Endodermal cell (in vitro differentiated cells): ENCODE data around the gene CAPZB. TPM values are rescaled to one million over a fixed set of nuclear protein-coding genes. Genes with fewer than 3 reads are reported as not detected.
A peak's percentile ranks its signal among the peaks of the same experiment; 100 is the strongest.

Experiments
- DNase-seq: peaks from one replicate; pipeline ENCODE4 v3.0.0-alpha.2; 2017
- H3K27ac ChIP-seq: 2 replicates; pipeline ENCODE4 v1.5.1; 2013; ENCODE audit warnings: mild to moderate bottlenecking, low read depth, low read length, moderate library complexity
- H3K27me3 ChIP-seq: 2 replicates; pipeline ENCODE4 v1.6.1; 2013; ENCODE audit warnings: mild to moderate bottlenecking, low read length, moderate library complexity; ENCODE audit not compliant: insufficient read depth, control insufficient read depth, poor library complexity, severe bottlenecking
- H3K36me3 ChIP-seq: 2 replicates; pipeline ENCODE4 v1.7.0; 2013; ENCODE audit warnings: mild to moderate bottlenecking, low read length, moderate library complexity; ENCODE audit not compliant: control insufficient read depth, insufficient read depth
- H3K4me1 ChIP-seq: one replicate; pipeline ENCODE4 v1.7.0; 2013; ENCODE audit warnings: low read length; ENCODE audit not compliant: control insufficient read depth, insufficient read depth
- H3K4me3 ChIP-seq: 2 replicates; pipeline ENCODE4 v1.5.1; 2013; ENCODE audit warnings: mild to moderate bottlenecking, low read length, moderate library complexity
- H3K9ac ChIP-seq: 2 replicates; pipeline ENCODE4 v1.6.1; 2013; ENCODE audit warnings: mild to moderate bottlenecking, low read length, moderate library complexity; ENCODE audit not compliant: poor library complexity, severe bottlenecking; ENCODE audit errors: extremely low read depth
- H3K9me3 ChIP-seq: 2 replicates; pipeline ENCODE4 v1.6.1; 2013; ENCODE audit warnings: mild to moderate bottlenecking, low read length, moderate library complexity; ENCODE audit not compliant: control insufficient read depth
- H3K27ac Mint-ChIP-seq: 2 replicates; pipeline ENCODE4 v1.8.0; 2020; ENCODE audit warnings: mixed read lengths
- H3K27me3 Mint-ChIP-seq: 2 replicates; pipeline ENCODE4 v1.8.0; 2021; ENCODE audit warnings: mild to moderate bottlenecking, mixed read lengths; ENCODE audit not compliant: insufficient read depth
- H3K36me3 Mint-ChIP-seq: 2 replicates; pipeline ENCODE4 v1.8.0; 2020; ENCODE audit warnings: low read depth, mixed read lengths
- H3K4me1 Mint-ChIP-seq: 2 replicates; pipeline ENCODE4 v1.8.0; 2020; ENCODE audit warnings: mixed read lengths
- H3K4me3 Mint-ChIP-seq: 2 replicates; pipeline ENCODE4 v1.8.0; 2020; ENCODE audit warnings: mild to moderate bottlenecking, moderate library complexity, mixed read lengths
- H3K9me3 Mint-ChIP-seq: 2 replicates; pipeline ENCODE4 v1.8.0; 2020; ENCODE audit warnings: mild to moderate bottlenecking, mixed read lengths
- CTCF ChIP-seq: fragments of 200-600 bp; sonication (generic); conservative IDR thresholded peaks from 2 replicates; pipeline ENCODE4 v1.5.0; 2021; ENCODE audit warnings: antibody characterized with exemption, mild to moderate bottlenecking
- WGBS, 2 experiments: methylation state at CpG; one replicate each; pipeline versions ENCODE4 v1.1.5 to v1.1.7; 2013; ENCODE audit warnings: missing lambda C conversion rate in 2 of 2, mixed read lengths in 1 of 2; ENCODE audit not compliant: insufficient coverage in 1 of 2, insufficient read length in 1 of 2; 5-methylcytosine and 5-hydroxymethylcytosine counted together
- total RNA-seq, 2 donors: library from RNA; stranded (reverse); fragmentation: NEBNext Ultra II Directional in 1 of 2; extraction: Animal tissue kit (Norgen Biotek cat#: 25700) in 1 of 2; gene quantifications; 2 replicates in 1 of 2; 3 replicates in 1 of 2; pipeline ENCODE4 v1.2.1, GENCODE V29; 2021

Gene CAPZB
- total RNA-seq, 2 donors from 2014 or later = 334 to 362 TPM

- H3K9ac ChIP-seq = peak overlapping the region; percentile 42
- peaks cover 15% of the 10 kb centered on the region for H3K4me1 ChIP-seq
- no peak overlapping the region for H3K27ac ChIP-seq
- Mint-ChIP-seq H3K36me3 (peaks cover 12% of the 10 kb centered on the region), H3K4me1 (peaks cover 51% of the 10 kb centered on the region), H3K27me3 (no peaks in the 10 kb centered on the region), H3K27ac (peak overlapping the region; percentile 22), H3K9me3 (no peaks in the 10 kb centered on the region), H3K4me3 (no peak overlapping the region)
- peaks cover 24% of the 10 kb centered on the region for H3K36me3 ChIP-seq
- TF ChIP-seq CTCF = no peak
- no peaks in the 10 kb centered on the region for H3K9me3 ChIP-seq
- WGBS, 2 experiments = 88 to 91% methylated on average over 16 to 18 of the region's 18 CpGs
- DNase-seq = no peak
- no peak overlapping the region for H3K4me3 ChIP-seq
- H3K27me3 ChIP-seq = no peaks in the 10 kb centered on the region
These were observed 118.5 kb downstream of the CAPZB start for GRCh38 chr1:19366599-19367536.

- no peaks in the 10 kb centered on the region for H3K27me3 ChIP-seq
These were observed 119.6 kb downstream of the CAPZB start for GRCh38 chr1:19365721-19366120.

GRCh38 chr1:19363536-19364152 is 121.7 kb downstream of the CAPZB start:
- Mint-ChIP-seq H3K9me3 (no peaks in the 10 kb centered on the region), H3K36me3 (peaks cover 12% of the 10 kb centered on the region), H3K27ac (peak overlapping the region; percentile 2), H3K4me3 (no peak overlapping the region), H3K27me3 (no peaks in the 10 kb centered on the region), H3K4me1 (peaks cover 45% of the 10 kb centered on the region)
- H3K36me3 ChIP-seq = peaks cover 28% of the 10 kb centered on the region
- no peak overlapping the region for H3K4me3 ChIP-seq
- no peaks in the 10 kb centered on the region for H3K27me3 ChIP-seq
- no peaks in the 10 kb centered on the region for H3K9me3 ChIP-seq
- H3K27ac ChIP-seq = no peak overlapping the region
- DNase-seq = no peak
- peaks cover 15% of the 10 kb centered on the region for H3K4me1 ChIP-seq
- H3K9ac ChIP-seq = no peak overlapping the region
- WGBS, 2 experiments = 86 to 97% methylated on average over 6 to 8 of the region's 8 CpGs
- TF ChIP-seq CTCF = no peak

More at GRCh38 chr1:19365721-19366120, 119.6 kb downstream of the CAPZB start:
- no peak overlapping the region for H3K27ac Mint-ChIP-seq
- no peaks in the 10 kb centered on the region for H3K9me3 ChIP-seq
- peaks cover 57% of the 10 kb centered on the region for H3K4me1 Mint-ChIP-seq
- DNase-seq = no peak
- no peak overlapping the region for H3K4me3 Mint-ChIP-seq
- H3K4me1 ChIP-seq = peaks cover 15% of the 10 kb centered on the region
- no peak overlapping the region for H3K4me3 ChIP-seq
- TF ChIP-seq CTCF = no peak
- no peak overlapping the region for H3K9ac ChIP-seq
- H3K9me3 Mint-ChIP-seq = no peaks in the 10 kb centered on the region
- no peak overlapping the region for H3K27ac ChIP-seq
- peaks cover 29% of the 10 kb centered on the region for H3K36me3 ChIP-seq
- H3K27me3 Mint-ChIP-seq = no peaks in the 10 kb centered on the region
- 91 to 98% methylated on average over 7 to 10 of the region's 10 CpGs for WGBS, 2 experiments
- peaks cover 12% of the 10 kb centered on the region for H3K36me3 Mint-ChIP-seq
